WTC11 (cell line): ENCODE results near the gene DECR2.

ENCODE experiments used
- CBFB ChIP-seq: sonication (generic); formaldehyde crosslinking; IDR thresholded peaks from 2 replicates; pipeline ENCODE4 v1.8.1; 2022; ENCODE audit warnings: mild to moderate bottlenecking, low read depth, missing genetic modification reagents
- ESRRA ChIP-seq: sonication (generic); formaldehyde crosslinking; IDR thresholded peaks from 2 replicates; pipeline ENCODE4 v1.8.1; 2022; ENCODE audit warnings: mild to moderate bottlenecking, missing genetic modification reagents, borderline replicate concordance
- ETV6 ChIP-seq: sonication (generic); formaldehyde crosslinking; IDR thresholded peaks from 2 replicates; pipeline ENCODE4 v1.8.1; 2022; ENCODE audit warnings: mild to moderate bottlenecking, missing genetic modification reagents
- SP1 ChIP-seq: sonication (generic); formaldehyde crosslinking; conservative IDR thresholded peaks from 2 replicates; pipeline ENCODE4 v1.8.1; 2022; ENCODE audit warnings: missing genetic modification reagents
- USF2 ChIP-seq: sonication (generic); formaldehyde crosslinking; IDR thresholded peaks from 2 replicates; pipeline ENCODE4 v1.8.1; 2023; ENCODE audit warnings: mild to moderate bottlenecking, missing genetic modification reagents, moderate library complexity
- ZNF281 ChIP-seq: sonication (generic); formaldehyde crosslinking; IDR thresholded peaks from 2 replicates; pipeline ENCODE4 v1.8.0; 2023; ENCODE audit warnings: mild to moderate bottlenecking, missing genetic modification reagents
- TF ChIP-seq, protein P1 (sequence below): fragments of 200-600 bp; IDR thresholded peaks from 2 replicates; pipeline ENCODE4 v1.8.0; 2022; ENCODE audit warnings: antibody characterized with exemption

- no peak for TF ChIP-seq ETV6 (CRISPR knock-in tag)
- TF ChIP-seq, protein P1, sequence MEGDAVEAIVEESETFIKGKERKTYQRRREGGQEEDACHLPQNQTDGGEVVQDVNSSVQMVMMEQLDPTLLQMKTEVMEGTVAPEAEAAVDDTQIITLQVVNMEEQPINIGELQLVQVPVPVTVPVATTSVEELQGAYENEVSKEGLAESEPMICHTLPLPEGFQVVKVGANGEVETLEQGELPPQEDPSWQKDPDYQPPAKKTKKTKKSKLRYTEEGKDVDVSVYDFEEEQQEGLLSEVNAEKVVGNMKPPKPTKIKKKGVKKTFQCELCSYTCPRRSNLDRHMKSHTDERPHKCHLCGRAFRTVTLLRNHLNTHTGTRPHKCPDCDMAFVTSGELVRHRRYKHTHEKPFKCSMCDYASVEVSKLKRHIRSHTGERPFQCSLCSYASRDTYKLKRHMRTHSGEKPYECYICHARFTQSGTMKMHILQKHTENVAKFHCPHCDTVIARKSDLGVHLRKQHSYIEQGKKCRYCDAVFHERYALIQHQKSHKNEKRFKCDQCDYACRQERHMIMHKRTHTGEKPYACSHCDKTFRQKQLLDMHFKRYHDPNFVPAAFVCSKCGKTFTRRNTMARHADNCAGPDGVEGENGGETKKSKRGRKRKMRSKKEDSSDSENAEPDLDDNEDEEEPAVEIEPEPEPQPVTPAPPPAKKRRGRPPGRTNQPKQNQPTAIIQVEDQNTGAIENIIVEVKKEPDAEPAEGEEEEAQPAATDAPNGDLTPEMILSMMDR, result no peak
- no peak for TF ChIP-seq ESRRA
- TF ChIP-seq SP1 (CRISPR knock-in tag), result no peak
- no peak for TF ChIP-seq ZNF281 (CRISPR knock-in tag)
- no peak for TF ChIP-seq CBFB
- no peak for TF ChIP-seq USF2 (CRISPR knock-in tag)
Observed at GRCh38 chr16:376817-377418, 24.8 kb upstream of the DECR2 start.
